ENCODE measurements around the gene MCEE.

The MCEE gene

DNA sequence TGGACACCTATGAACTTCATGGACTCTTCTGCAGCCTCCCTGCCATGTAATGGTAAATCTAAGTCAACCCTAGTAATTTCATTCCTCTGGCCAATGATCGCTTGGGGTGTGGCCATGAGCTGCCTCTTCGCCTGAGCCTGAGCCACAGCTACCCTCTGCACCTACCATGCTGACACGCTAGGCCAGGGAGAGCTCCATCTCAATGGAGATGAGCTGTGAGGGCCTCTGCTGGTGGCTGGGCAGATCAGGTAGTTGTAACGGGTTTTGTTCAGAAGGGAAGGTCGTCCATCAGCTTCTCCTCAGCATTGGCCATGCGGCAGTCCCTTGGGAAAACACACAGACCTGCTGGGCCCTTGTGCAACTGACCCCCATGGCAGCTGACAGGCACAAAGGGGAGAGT, 24.8 kb upstream of the MCEE start:
- H3K27ac ChIP-seq (replicated peaks; ENCODE audit: low read length) = no peak overlapping the region
- no peak overlapping the region for H3K4me2 ChIP-seq (ENCODE audit: insufficient read depth, low read length, poor library complexity, severe bottlenecking)
- no peak overlapping the region for H3K4me3 ChIP-seq (ENCODE audit: low read length in 2 of 2)
- H3K14ac ChIP-seq (ENCODE audit: low read length) = no peak overlapping the region
- H3K79me1 ChIP-seq (ENCODE audit: low read depth, low read length) = no peaks in the 10 kb centered on the region
- no peak overlapping the region for H2BK120ac ChIP-seq (ENCODE audit: low read depth, low read length)
- H3K18ac ChIP-seq (ENCODE audit: low read length) = no peak overlapping the region
- no peak overlapping the region for H4K8ac ChIP-seq (ENCODE audit: low read depth, low read length)
- H2BK15ac ChIP-seq (ENCODE audit: low read length) = no peak overlapping the region
- no peak overlapping the region for H2BK12ac ChIP-seq (ENCODE audit: low read length)
- H3K36me3 ChIP-seq (replicated peaks in 1 of 2; ENCODE audit: control insufficient read depth in 2 of 2, insufficient read depth in 2 of 2, low read length in 2 of 2) = peaks cover 2 to 8% of the 10 kb centered on the region in 2 donors
- H3K9me3 ChIP-seq (replicated peaks in 1 of 2; ENCODE audit: control insufficient read depth in 2 of 2, insufficient read depth in 1 of 2, low read depth in 1 of 2, low read length in 2 of 2) = no peaks in the 10 kb centered on the region
- H3K9ac ChIP-seq (ENCODE audit: low read depth, low read length, poor library complexity) = no peak overlapping the region
- no peak overlapping the region for H2BK5ac ChIP-seq (ENCODE audit: low read length)
- no peak for DNase-seq (ENCODE audit: low spot score)
- H3K27me3 ChIP-seq (ENCODE audit: control insufficient read depth in 3 of 3, insufficient read depth in 3 of 3, low read depth in 1 of 3, low read length in 3 of 3) = peaks cover 0 to 8% (median 0%) of the 10 kb centered on the region in 3 experiments
- peak overlapping the region; percentile 49 for H2AK5ac ChIP-seq (ENCODE audit: low read depth, low read length)
- H3K23ac ChIP-seq (ENCODE audit: low read depth, low read length, poor library complexity) = no peak overlapping the region
- H2AFZ ChIP-seq (ENCODE audit: low read length) = no peak overlapping the region
- H3K4ac ChIP-seq (ENCODE audit: low read length) = no peak overlapping the region
- H4K91ac ChIP-seq (ENCODE audit: low read depth, low read length, poor library complexity) = no peak overlapping the region
- H3K4me1 ChIP-seq (ENCODE audit: control insufficient read depth in 2 of 2, insufficient read depth in 1 of 2, low read depth in 1 of 2, low read length in 2 of 2) = peaks cover 4 to 7% of the 10 kb centered on the region in 2 donors
- no CpG with 5 or more reads among the region's 6 CpGs for WGBS, 2 donors (ENCODE audit: extremely low coverage in 2 of 2, insufficient read length in 2 of 2, insufficient replicate concordance in 1 of 2)

DNA sequence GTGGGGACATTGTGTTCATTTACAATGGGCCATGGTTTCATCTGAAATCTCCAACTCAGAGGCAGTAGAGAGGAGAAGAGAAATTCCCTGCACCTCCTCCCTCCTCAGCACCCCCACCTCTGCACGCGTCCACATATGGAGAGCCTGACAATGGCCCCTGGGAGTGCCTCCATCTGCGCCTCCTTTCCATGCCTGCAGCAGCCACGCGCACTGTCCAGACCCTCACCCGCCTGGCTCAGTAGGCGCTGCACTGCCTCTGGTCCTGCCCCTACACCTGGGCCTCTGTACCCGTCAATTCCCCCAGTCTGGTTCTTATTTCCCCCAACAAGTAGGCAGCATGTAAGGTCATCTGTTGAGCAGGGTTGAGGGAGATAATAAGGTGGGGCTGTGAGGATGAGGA, 24.2 kb upstream of the MCEE start:
- Histone ChIP-seq H3K9ac (ENCODE audit: low read depth, low read length, poor library complexity) (peak overlapping the region; percentile 27), H3K18ac (ENCODE audit: low read length) (no peak overlapping the region)
- WGBS, 2 donors (ENCODE audit: extremely low coverage in 2 of 2, insufficient read length in 2 of 2, insufficient replicate concordance in 1 of 2) = no CpG with 5 or more reads among the region's 8 CpGs

DNA sequence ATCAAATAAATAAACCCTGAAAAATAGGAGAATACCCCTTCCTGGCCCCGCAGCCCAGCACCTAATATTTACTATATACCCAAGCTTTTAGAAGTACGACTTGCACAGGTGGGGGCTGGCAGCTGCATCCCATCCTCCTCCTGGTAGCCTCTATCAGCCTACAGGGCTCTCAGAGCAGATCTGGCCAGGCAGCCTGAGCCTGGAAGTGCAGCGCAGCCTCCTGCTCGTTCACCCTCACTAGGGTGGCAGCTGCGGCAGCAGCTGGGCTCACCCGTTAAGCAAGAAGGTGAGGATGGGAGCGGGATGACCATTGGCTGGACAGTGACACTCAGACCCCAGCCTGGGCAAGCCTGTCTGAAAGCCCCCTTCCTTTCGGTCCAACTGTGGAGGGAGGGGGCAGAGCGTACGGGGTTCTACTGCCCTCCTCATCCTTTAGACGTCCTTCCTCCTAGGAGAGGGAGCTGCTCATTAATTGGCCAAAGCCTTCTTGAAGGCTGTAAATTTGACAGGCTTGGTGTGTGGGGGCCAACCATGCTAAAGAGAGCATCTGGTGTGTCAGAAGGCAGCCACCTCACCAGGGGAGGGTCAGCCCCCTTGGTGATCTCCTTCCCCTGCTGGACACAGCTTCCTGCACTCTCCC, 23.7 kb upstream of the MCEE start:
- Histone ChIP-seq H3K4me1 (ENCODE audit: control insufficient read depth in 2 of 2, insufficient read depth in 1 of 2, low read depth in 1 of 2, low read length in 2 of 2) (peaks cover 4 to 7% of the 10 kb centered on the region in 2 donors), H3K4me3 (ENCODE audit: low read length in 2 of 2) (no peak overlapping the region), H3K9ac (ENCODE audit: low read depth, low read length, poor library complexity) (peak overlapping the region; percentile 27), H4K8ac (ENCODE audit: low read depth, low read length) (no peak overlapping the region), H2AK5ac (ENCODE audit: low read depth, low read length) (no peak overlapping the region), H3K36me3 (replicated peaks in 1 of 2; ENCODE audit: control insufficient read depth in 2 of 2, insufficient read depth in 2 of 2, low read length in 2 of 2) (peaks cover 6 to 19% of the 10 kb centered on the region in 2 donors), H3K4ac (ENCODE audit: low read length) (no peak overlapping the region), H3K27me3 (ENCODE audit: control insufficient read depth in 3 of 3, insufficient read depth in 3 of 3, low read depth in 1 of 3, low read length in 3 of 3) (peaks cover 0 to 8% (median 0%) of the 10 kb centered on the region in 3 experiments), H2BK120ac (ENCODE audit: low read depth, low read length) (no peak overlapping the region), H2AFZ (ENCODE audit: low read length) (no peak overlapping the region), H3K14ac (ENCODE audit: low read length) (no peak overlapping the region), H3K79me1 (ENCODE audit: low read depth, low read length) (no peaks in the 10 kb centered on the region), H2BK5ac (ENCODE audit: low read length) (no peak overlapping the region), H3K18ac (ENCODE audit: low read length) (no peak overlapping the region), H3K9me3 (replicated peaks in 1 of 2; ENCODE audit: control insufficient read depth in 2 of 2, insufficient read depth in 1 of 2, low read depth in 1 of 2, low read length in 2 of 2) (no peaks in the 10 kb centered on the region), H4K91ac (ENCODE audit: low read depth, low read length, poor library complexity) (no peak overlapping the region), H2BK12ac (ENCODE audit: low read length) (no peak overlapping the region), H2BK15ac (ENCODE audit: low read length) (no peak overlapping the region), H3K23ac (ENCODE audit: low read depth, low read length, poor library complexity) (no peak overlapping the region), H3K27ac (replicated peaks; ENCODE audit: low read length) (no peak overlapping the region), H3K4me2 (ENCODE audit: insufficient read depth, low read length, poor library complexity, severe bottlenecking) (no peak overlapping the region)
- no CpG with 5 or more reads among the region's 11 CpGs for WGBS, 2 donors (ENCODE audit: extremely low coverage in 2 of 2, insufficient read length in 2 of 2, insufficient replicate concordance in 1 of 2)
- no peak for DNase-seq (ENCODE audit: low spot score)

More for the DNA sequence above, 24.2 kb upstream of the MCEE start:
- H3K27ac ChIP-seq (replicated peaks; ENCODE audit: low read length) = no peak overlapping the region
- H2BK5ac ChIP-seq (ENCODE audit: low read length) = no peak overlapping the region
- no peak overlapping the region for H2AK5ac ChIP-seq (ENCODE audit: low read depth, low read length)
- no peak overlapping the region for H3K14ac ChIP-seq (ENCODE audit: low read length)
- H3K79me1 ChIP-seq (ENCODE audit: low read depth, low read length) = no peaks in the 10 kb centered on the region
- H3K4ac ChIP-seq (ENCODE audit: low read length) = no peak overlapping the region
- H3K4me3 ChIP-seq (ENCODE audit: low read length in 2 of 2) = no peak overlapping the region
- peaks cover 0 to 8% (median 0%) of the 10 kb centered on the region in 3 experiments for H3K27me3 ChIP-seq (ENCODE audit: control insufficient read depth in 3 of 3, insufficient read depth in 3 of 3, low read depth in 1 of 3, low read length in 3 of 3)
- H3K36me3 ChIP-seq (replicated peaks in 1 of 2; ENCODE audit: control insufficient read depth in 2 of 2, insufficient read depth in 2 of 2, low read length in 2 of 2) = peaks cover 4 to 14% of the 10 kb centered on the region in 2 donors
- peaks cover 4 to 7% of the 10 kb centered on the region in 2 donors for H3K4me1 ChIP-seq (ENCODE audit: control insufficient read depth in 2 of 2, insufficient read depth in 1 of 2, low read depth in 1 of 2, low read length in 2 of 2)
- no peaks in the 10 kb centered on the region for H3K9me3 ChIP-seq (replicated peaks in 1 of 2; ENCODE audit: control insufficient read depth in 2 of 2, insufficient read depth in 1 of 2, low read depth in 1 of 2, low read length in 2 of 2)
- no peak for DNase-seq (ENCODE audit: low spot score)
- no peak overlapping the region for H2BK12ac ChIP-seq (ENCODE audit: low read length)
- H3K4me2 ChIP-seq (ENCODE audit: insufficient read depth, low read length, poor library complexity, severe bottlenecking) = no peak overlapping the region
- no peak overlapping the region for H2BK120ac ChIP-seq (ENCODE audit: low read depth, low read length)
- no peak overlapping the region for H3K23ac ChIP-seq (ENCODE audit: low read depth, low read length, poor library complexity)
- no peak overlapping the region for H2BK15ac ChIP-seq (ENCODE audit: low read length)
- H4K91ac ChIP-seq (ENCODE audit: low read depth, low read length, poor library complexity) = no peak overlapping the region
- no peak overlapping the region for H4K8ac ChIP-seq (ENCODE audit: low read depth, low read length)
- no peak overlapping the region for H2AFZ ChIP-seq (ENCODE audit: low read length)

DNA sequence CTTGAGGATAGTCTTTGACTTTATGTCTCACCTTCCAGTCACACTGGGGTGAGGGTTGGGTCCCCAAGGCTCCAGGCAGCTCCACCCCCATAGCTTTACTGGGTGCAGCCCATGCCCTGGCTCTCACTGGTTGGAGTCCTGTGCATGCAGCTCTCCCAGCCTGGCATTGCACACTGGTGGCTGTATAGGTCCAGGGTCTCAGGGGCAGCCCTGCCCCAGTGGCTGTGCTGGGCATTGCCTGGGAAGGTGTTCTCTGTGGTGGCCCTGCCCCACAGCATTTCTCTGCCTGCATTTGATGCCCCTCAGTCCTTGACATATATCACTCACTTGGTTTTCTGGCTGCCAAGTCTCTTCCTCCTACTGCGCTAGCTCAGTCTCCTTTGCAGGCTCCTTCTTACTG, 21.6 kb upstream of the MCEE start:
- peak overlapping the region; percentile 48 for H3K18ac ChIP-seq (ENCODE audit: low read length)
- H3K4me2 ChIP-seq (ENCODE audit: insufficient read depth, low read length, poor library complexity, severe bottlenecking) = no peak overlapping the region
- H4K91ac ChIP-seq (ENCODE audit: low read depth, low read length, poor library complexity) = no peak overlapping the region
- WGBS, 2 donors (ENCODE audit: extremely low coverage in 2 of 2, insufficient read length in 2 of 2, insufficient replicate concordance in 1 of 2) = no CpG with 5 or more reads among the region's 1 CpG
- H3K27ac ChIP-seq (replicated peaks; ENCODE audit: low read length) = no peak overlapping the region
- no peak overlapping the region for H2AK5ac ChIP-seq (ENCODE audit: low read depth, low read length)
- H2BK15ac ChIP-seq (ENCODE audit: low read length) = no peak overlapping the region
- H4K8ac ChIP-seq (ENCODE audit: low read depth, low read length) = no peak overlapping the region
- H3K4ac ChIP-seq (ENCODE audit: low read length) = no peak overlapping the region
- H3K23ac ChIP-seq (ENCODE audit: low read depth, low read length, poor library complexity) = no peak overlapping the region
- no peak for DNase-seq (ENCODE audit: low spot score)
- no peaks in the 10 kb centered on the region for H3K79me1 ChIP-seq (ENCODE audit: low read depth, low read length)
- no peaks in the 10 kb centered on the region for H3K9me3 ChIP-seq (replicated peaks in 1 of 2; ENCODE audit: control insufficient read depth in 2 of 2, insufficient read depth in 1 of 2, low read depth in 1 of 2, low read length in 2 of 2)
- H3K36me3 ChIP-seq (replicated peaks in 1 of 2; ENCODE audit: control insufficient read depth in 2 of 2, insufficient read depth in 2 of 2, low read length in 2 of 2) = peaks cover 10 to 39% of the 10 kb centered on the region in 2 donors
- no peak overlapping the region for H2BK5ac ChIP-seq (ENCODE audit: low read length)
- H3K14ac ChIP-seq (ENCODE audit: low read length) = no peak overlapping the region
- peaks cover 0 to 8% (median 0%) of the 10 kb centered on the region in 3 experiments for H3K27me3 ChIP-seq (ENCODE audit: control insufficient read depth in 3 of 3, insufficient read depth in 3 of 3, low read depth in 1 of 3, low read length in 3 of 3)
- no peak overlapping the region for H2BK120ac ChIP-seq (ENCODE audit: low read depth, low read length)
- peak overlapping the region in 1 of 2 donors; percentile 39 for H3K4me3 ChIP-seq (ENCODE audit: low read length in 2 of 2)
- H2AFZ ChIP-seq (ENCODE audit: low read length) = no peak overlapping the region
- no peak overlapping the region for H2BK12ac ChIP-seq (ENCODE audit: low read length)
- H3K9ac ChIP-seq (ENCODE audit: low read depth, low read length, poor library complexity) = no peak overlapping the region
- peaks cover 0 to under 1% of the 10 kb centered on the region in 2 donors for H3K4me1 ChIP-seq (ENCODE audit: control insufficient read depth in 2 of 2, insufficient read depth in 1 of 2, low read depth in 1 of 2, low read length in 2 of 2)
